ENCODE results near the gene SERPINH1.

- TF ChIP-seq CTCF (IDR thresholded peaks at IDR 0.05) (no peak), EZH2 (IDR thresholded peaks at IDR 0.05; ENCODE audit: borderline replicate concordance, insufficient read depth, low read depth, low read length, poor library complexity, severe bottlenecking) (no peak)
Measured at GRCh38 chr11:75588051-75588481, 26.0 kb downstream of the SERPINH1 start.
